ENCODE measurements around the gene BRAP.
"Not testable (repeated sequence)": the region's sequence is repeated elsewhere in the genome, so short reads cannot be mapped to it uniquely, and the experiment has no call there.

BRAP gene

GRCh38 chr12:111605911-111606766, 79.6 kb downstream of the BRAP start:
- peak; percentile 2 for DNase-seq

GRCh38 chr12:111602857-111603256, 82.9 kb downstream of the BRAP start:
- not testable (repeated sequence) for DNase-seq

- DNase-seq: no peak
These were observed 83.4 kb downstream of the BRAP start for GRCh38 chr12:111602348-111602747.

- not testable (repeated sequence) for DNase-seq
These were observed 84.8 kb downstream of the BRAP start for GRCh38 chr12:111600986-111601385.

- no peak for DNase-seq
These were observed 85.5 kb downstream of the BRAP start for GRCh38 chr12:111600205-111600642.

- peak; percentile 74 for DNase-seq
These were observed 86.1 kb downstream of the BRAP start for GRCh38 chr12:111599453-111600204.

GRCh38 chr12:111598637-111599452, 86.9 kb downstream of the BRAP start, which contains the start of gene ATXN2:
Gene ATXN2 (minus strand): TSS chr12:111599315. CDS start chr12:111599034, 281 bp downstream.
- DNase-seq: peak; percentile 51

- DNase-seq: peak; percentile 50
These were observed 87.7 kb downstream of the BRAP start for GRCh38 chr12:111597831-111598636.

GRCh38 chr12:111596985-111597830, 88.5 kb downstream of the BRAP start:
- peak; percentile 47 for DNase-seq

GRCh38 chr12:111595341-111595835, 90.4 kb downstream of the BRAP start:
- DNase-seq: not testable (repeated sequence)
